Adrenal gland (tissue), 12 donors: ENCODE data around the gene DNAJC12. TPM values are rescaled to one million over a fixed set of nuclear protein-coding genes. Genes with fewer than 3 reads are reported as not detected.

Experiments
- DNase-seq, 7 donors: peaks; one replicate each; pipeline ENCODE4 v3.0.0-alpha.2; 2019 to 2020
- H3K27ac ChIP-seq, 5 donors: fragments of 200-600 bp; sonication (generic) in 4 of 5; 1 replicate in 3 of 5; 2 replicates in 2 of 5; pipeline versions ENCODE4 v1.5.1 to v1.8.0; 2016 to 2020; ENCODE audit warnings: mild to moderate bottlenecking in 1 of 5
- H3K27me3 ChIP-seq: fragments of 200-600 bp; 2 replicates; pipeline ENCODE4 v1.8.0; 2021
- H3K36me3 ChIP-seq, 2 donors: fragments of 200-600 bp; replicated peaks in 1 of 2; 1 replicate in 1 of 2; 2 replicates in 1 of 2; pipeline versions ENCODE4 v1.5.1 to v1.8.0; 2018 to 2022
- H3K4me1 ChIP-seq, 2 donors: fragments of 200-600 bp; replicated peaks in 1 of 2; 1 replicate in 1 of 2; 2 replicates in 1 of 2; pipeline versions ENCODE4 v1.5.1 to v1.8.0; 2018 to 2021
- H3K4me3 ChIP-seq, 4 donors: fragments of 200-600 bp; sonication (generic) in 3 of 4; one replicate each; pipeline ENCODE4 v1.5.1; 2016 to 2018
- H3K9me3 ChIP-seq, 3 donors: fragments of 200-600 bp; sonication (generic) in 1 of 3; replicated peaks in 1 of 3; 1 replicate in 2 of 3; 2 replicates in 1 of 3; pipeline versions ENCODE4 v1.5.1 to v1.8.0; 2016 to 2021
- POLR2A ChIP-seq, 2 donors: fragments of 450-650 bp; IDR thresholded peaks; one replicate each; pipeline ENCODE4 v1.6.1; 2017; ENCODE audit warnings: antibody characterized with exemption in 2 of 2, mild to moderate bottlenecking in 2 of 2, moderate library complexity in 1 of 2
- WGBS, 4 donors: extraction: QIAGEN DNeasy Blood & Tissue Kit in 2 of 4; methylation state at CpG; one replicate each; pipeline versions ENCODE4 v1.1.5 to v1.1.7; 2013 to 2017; 5-methylcytosine and 5-hydroxymethylcytosine counted together
- intact Hi-C, 2 donors: fragments of 100-400 bp; cut with DNase I; formaldehyde crosslinking; loops; one replicate each; pipeline versions ENCODE4 v1.14.1 to v1.15.0; 2022 to 2023
- polyA plus RNA-seq, 3 donors: library from polyadenylated mRNA; stranded (reverse); fragments of 200-250 nt in 2 of 3; fragments of 350-450 nt in 1 of 3; fragmentation: Illumina TruSeq in 1 of 3; extraction: RNeasy Lipid Tissue Mini Kit (QIAGEN cat#74804) in 1 of 3; gene quantifications; one replicate each; pipeline ENCODE4 v1.2.3, GENCODE V29; 2013 to 2014
- total RNA-seq, 9 donors: library from RNA; depleted of rRNA in 4 of 9; stranded (reverse); fragments of >200 nt in 4 of 9; fragments of 120-200 nt in 1 of 9; fragmentation: NEBNext Ultra II Directional in 1 of 9; extraction: Animal tissue kit (Norgen Biotek cat#: 25700) in 1 of 9; gene quantifications; one replicate each; pipeline versions ENCODE4 v1.1.0 to v1.2.4, GENCODE V29; 2013 to 2023
- TF ChIP-seq, protein P1 (sequence below), 6 experiments: fragments of 450-650 bp in 4 of 6; fragments of 200-600 bp in 2 of 6; sonication (generic) in 1 of 6; IDR thresholded peaks; 1 replicate in 5 of 6; 2 replicates in 1 of 6; pipeline versions ENCODE4 v1.5.1 to v1.8.0; 2016 to 2021; ENCODE audit warnings: antibody characterized with exemption in 6 of 6, mild to moderate bottlenecking in 2 of 6, moderate library complexity in 1 of 6
- donor health status: healthy with polysubstance abuse.
- donor health status: Bipolar disorder and iron deficiency.
- donor health status: DM: yes; HTN: yes; CAD: no.
- donor health status: DM: no; HTN: no; CAD: no.
- donor health status: DM: no; HTN: no; CAD: no.
- donor health status: DM: yes; HTN: yes; CAD: no.

Gene DNAJC12
- total and polyA plus RNA-seq, 12 donors = 21.0 to 228 (median 56.2) TPM

DNA sequence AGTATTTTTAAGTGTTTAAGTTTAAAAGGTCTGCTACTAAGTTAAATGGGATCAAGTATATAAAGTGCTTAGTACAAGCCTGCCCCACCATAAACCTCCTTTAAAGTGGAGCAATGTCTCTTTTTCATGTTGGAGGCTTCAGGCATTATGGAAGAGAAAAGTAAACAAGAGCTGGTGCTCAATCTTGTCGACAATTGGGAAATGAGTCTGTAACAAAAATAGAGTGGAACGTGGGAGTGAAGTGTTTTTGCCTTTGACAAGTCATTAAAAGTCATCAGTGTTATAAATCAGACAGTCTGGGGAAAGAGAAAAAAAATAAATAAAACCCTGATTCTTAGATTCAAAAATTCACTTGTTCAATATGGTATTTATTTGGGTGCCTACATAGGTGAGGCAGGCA is 44.7 kb downstream of the DNAJC12 start:
- Histone ChIP-seq H3K27me3 (no peaks in the 10 kb centered on the region), H3K9me3 (no peaks in the 10 kb centered on the region), H3K36me3 (no peaks in the 10 kb centered on the region), H3K27ac (no peak overlapping the region), H3K4me1 (no peaks in the 10 kb centered on the region), H3K4me3 (no peak overlapping the region)
- no peak for DNase-seq
- 17 to 25% (median 20%) methylated on average over 2 of the region's 2 CpGs for WGBS, 4 donors
- intact Hi-C loops = no loop called here
- no peak for TF ChIP-seq POLR2A (IDR thresholded peaks at IDR 0.05)
- TF ChIP-seq, protein P1, sequence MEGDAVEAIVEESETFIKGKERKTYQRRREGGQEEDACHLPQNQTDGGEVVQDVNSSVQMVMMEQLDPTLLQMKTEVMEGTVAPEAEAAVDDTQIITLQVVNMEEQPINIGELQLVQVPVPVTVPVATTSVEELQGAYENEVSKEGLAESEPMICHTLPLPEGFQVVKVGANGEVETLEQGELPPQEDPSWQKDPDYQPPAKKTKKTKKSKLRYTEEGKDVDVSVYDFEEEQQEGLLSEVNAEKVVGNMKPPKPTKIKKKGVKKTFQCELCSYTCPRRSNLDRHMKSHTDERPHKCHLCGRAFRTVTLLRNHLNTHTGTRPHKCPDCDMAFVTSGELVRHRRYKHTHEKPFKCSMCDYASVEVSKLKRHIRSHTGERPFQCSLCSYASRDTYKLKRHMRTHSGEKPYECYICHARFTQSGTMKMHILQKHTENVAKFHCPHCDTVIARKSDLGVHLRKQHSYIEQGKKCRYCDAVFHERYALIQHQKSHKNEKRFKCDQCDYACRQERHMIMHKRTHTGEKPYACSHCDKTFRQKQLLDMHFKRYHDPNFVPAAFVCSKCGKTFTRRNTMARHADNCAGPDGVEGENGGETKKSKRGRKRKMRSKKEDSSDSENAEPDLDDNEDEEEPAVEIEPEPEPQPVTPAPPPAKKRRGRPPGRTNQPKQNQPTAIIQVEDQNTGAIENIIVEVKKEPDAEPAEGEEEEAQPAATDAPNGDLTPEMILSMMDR (IDR thresholded peaks at IDR 0.05) = no peak

DNA sequence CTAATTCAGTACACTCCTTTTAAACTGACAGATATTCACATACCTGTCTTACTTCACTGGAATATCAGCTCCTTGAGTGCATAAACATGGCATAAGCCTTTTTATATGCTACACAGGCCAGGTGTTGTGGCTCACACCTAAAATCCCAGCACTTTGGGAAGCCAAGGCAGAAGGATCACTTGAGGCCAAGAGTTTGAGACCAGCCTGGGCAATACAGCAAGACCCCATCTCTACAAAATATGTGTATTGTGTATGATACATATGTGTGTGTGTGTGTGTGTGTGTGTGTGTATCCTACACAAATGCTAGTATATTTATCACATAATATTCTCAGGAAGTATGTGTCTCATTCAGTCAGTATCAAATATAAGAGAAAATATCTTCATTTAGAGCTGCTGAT is 45.3 kb downstream of the DNAJC12 start:
- TF ChIP-seq POLR2A (IDR thresholded peaks at IDR 0.05) = no peak
- TF ChIP-seq, protein P1 (IDR thresholded peaks at IDR 0.05) = no peak
- DNase-seq = no peak
- Histone ChIP-seq H3K4me3 (no peak overlapping the region), H3K27me3 (no peaks in the 10 kb centered on the region), H3K27ac (no peak overlapping the region), H3K4me1 (no peaks in the 10 kb centered on the region), H3K9me3 (no peaks in the 10 kb centered on the region), H3K36me3 (no peaks in the 10 kb centered on the region)
- intact Hi-C loops = no loop called here

DNA sequence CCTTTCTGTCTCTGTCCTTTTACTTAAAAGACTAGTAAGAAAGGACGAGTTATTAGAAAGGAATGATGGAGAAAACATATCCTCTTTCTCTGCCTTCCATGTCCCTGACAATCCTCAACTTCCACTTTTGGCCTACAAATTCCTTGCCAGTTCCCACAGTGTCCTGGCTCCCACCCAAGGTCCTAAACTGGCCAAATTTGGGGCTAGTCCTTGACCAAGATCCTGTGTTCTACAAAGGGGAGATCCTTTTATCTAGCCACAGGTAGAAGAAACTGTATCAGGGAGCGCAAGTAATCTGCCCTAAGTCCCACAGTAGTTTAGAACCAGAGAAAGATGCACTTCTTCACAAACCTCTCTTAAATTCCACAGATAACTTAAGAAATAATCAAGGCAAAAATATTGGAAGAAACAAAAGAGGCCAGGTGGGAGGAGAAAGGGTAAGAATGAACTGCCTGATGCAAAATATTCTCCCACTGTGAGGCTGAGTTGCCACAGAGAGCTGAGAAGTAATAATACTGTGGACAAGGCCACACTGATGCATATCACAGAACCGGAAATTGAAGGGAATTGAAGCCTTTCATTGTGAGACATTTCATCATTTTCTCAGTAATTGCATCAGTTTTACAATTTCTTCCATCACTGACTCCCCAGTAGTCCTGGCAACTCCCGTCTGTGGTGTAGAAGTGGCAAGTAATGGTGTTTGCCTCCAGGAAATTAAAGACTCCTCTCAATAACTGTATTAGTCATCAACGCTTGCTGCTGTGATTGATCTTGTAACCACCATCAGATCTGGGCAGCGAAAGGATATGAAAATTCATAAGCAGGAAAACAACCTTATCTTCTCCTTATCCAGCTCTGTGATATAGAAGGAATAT is 47.2 kb downstream of the DNAJC12 start:
- Histone ChIP-seq H3K36me3 (no peaks in the 10 kb centered on the region), H3K9me3 (no peaks in the 10 kb centered on the region), H3K4me3 (no peak overlapping the region), H3K4me1 (no peaks in the 10 kb centered on the region), H3K27ac (no peak overlapping the region), H3K27me3 (no peaks in the 10 kb centered on the region)
- 54 to 65% (median 62%) methylated on average over 6 of the region's 6 CpGs for WGBS, 4 donors
- intact Hi-C loops = no loop called here
- no peak for TF ChIP-seq POLR2A (IDR thresholded peaks at IDR 0.05)
- TF ChIP-seq, protein P1 (IDR thresholded peaks at IDR 0.05) = no peak
- no peak for DNase-seq

DNA sequence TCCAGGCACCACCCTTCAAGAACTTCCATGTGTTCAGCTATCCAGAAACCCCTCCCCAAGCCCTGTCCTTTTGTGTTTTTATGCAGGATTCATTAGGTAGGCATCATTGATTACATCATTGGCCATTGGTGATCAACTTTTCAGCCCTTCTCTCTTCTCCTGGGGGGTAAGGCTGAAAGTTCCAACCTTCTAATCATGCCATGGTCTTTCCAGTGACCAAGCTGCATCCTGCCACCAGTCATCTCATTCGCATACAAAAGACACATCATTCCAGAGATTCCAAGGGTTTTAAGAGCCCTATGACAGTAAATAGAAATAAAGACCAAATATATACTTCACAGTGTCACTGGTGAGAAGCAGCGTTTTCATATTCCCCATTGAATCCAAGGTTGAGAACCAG is 48.2 kb downstream of the DNAJC12 start:
- intact Hi-C loops = no loop called here
- no peak for DNase-seq
- no peaks in the 10 kb centered on the region for H3K9me3 ChIP-seq
- 87 to 96% (median 92%) methylated on average over 2 of the region's 2 CpGs for WGBS, 4 donors
- no peaks in the 10 kb centered on the region for H3K27me3 ChIP-seq
- TF ChIP-seq, protein P1 (IDR thresholded peaks at IDR 0.05) = no peak
- no peak for TF ChIP-seq POLR2A (IDR thresholded peaks at IDR 0.05)
- no peaks in the 10 kb centered on the region for H3K4me1 ChIP-seq
- no peaks in the 10 kb centered on the region for H3K36me3 ChIP-seq
- H3K4me3 ChIP-seq = no peak overlapping the region
- H3K27ac ChIP-seq = no peak overlapping the region
